HPDE6-E6E7 (cell line): ENCODE measurements around the gene BTG1.
"Not testable (repeated sequence)": the region's sequence is repeated elsewhere in the genome, so short reads cannot be mapped to it uniquely, and the experiment has no call there.

ENCODE experiments used
- DNase-seq: peaks from one replicate; pipeline ENCODE4 v3.0.0; 2011; ENCODE audit warnings: missing footprints; ENCODE audit errors: extremely low spot score

Gene BTG1

DNA sequence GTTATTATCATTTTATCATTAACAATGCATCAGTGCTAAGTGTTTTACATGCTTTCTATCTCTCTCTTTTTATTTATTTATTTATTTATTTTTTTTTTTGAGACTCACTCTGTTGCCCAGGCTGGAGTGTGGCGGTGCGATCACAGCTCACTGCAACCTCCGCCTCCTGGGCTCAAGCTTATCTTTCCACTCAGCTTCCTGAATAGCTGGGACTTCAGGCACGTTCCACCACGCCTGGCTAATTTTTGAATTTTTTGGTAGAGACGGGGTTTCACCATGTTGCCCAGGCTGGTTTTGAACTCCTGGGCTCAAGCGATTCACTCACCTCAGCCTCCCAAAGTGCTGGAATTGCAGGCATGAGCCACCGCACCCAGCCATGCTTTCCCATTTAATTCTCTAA, 3.9 kb upstream of the BTG1 start:
- DNase-seq, result no peak

GRCh38 chr12:92147491-92147890, 1.8 kb upstream of the BTG1 start:
- DNase-seq, result no peak

DNA sequence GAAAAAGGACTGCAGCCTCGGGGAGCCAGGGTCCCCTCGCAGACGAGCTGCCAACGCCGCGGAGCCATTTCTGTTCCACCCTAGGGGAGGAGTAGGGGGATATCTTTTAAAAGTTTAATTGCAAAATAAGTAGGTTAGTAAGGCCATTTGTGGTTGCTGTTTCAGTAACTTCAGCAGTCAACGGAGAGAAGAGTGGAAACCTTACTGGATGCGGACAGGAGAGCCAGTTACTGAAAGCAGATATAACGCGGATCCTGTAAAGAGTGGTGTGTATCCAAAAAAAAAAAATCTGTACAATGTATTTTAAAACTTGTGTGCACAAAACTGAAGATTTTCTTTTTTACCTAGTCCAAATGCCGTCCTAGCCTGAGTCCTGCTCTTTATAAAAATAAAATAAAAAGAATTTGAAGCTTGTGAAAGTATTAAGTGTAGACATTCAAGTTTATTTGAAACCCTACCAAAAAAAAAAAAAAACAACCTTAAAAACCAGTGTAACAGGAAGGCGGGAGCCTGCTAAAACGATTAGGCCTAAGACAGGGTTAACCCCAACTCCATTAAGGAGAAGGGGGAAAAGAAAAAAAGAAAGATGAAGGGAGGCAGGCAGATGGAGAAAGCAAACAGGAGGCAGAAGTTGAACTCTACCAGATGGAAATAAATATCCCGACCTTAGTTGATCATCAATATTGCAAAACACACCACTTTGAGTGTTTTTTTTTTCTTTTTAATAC, 1.0 kb upstream of the BTG1 start:
- no peak for DNase-seq

DNA sequence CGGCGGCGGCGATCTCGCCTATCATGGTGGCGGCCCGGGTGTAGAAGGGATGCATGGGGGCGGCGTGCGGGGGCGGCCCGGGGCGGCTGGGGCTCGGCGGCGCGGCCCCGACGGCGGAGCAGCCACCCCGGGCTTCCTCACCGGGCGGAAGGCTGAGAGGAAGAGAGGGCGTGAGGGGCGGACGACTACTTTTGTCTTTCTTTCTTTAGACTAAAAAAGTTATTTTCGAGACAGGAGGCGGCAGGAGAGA, 240 bp downstream of the BTG1 start:
- DNase-seq, result no peak

DNA sequence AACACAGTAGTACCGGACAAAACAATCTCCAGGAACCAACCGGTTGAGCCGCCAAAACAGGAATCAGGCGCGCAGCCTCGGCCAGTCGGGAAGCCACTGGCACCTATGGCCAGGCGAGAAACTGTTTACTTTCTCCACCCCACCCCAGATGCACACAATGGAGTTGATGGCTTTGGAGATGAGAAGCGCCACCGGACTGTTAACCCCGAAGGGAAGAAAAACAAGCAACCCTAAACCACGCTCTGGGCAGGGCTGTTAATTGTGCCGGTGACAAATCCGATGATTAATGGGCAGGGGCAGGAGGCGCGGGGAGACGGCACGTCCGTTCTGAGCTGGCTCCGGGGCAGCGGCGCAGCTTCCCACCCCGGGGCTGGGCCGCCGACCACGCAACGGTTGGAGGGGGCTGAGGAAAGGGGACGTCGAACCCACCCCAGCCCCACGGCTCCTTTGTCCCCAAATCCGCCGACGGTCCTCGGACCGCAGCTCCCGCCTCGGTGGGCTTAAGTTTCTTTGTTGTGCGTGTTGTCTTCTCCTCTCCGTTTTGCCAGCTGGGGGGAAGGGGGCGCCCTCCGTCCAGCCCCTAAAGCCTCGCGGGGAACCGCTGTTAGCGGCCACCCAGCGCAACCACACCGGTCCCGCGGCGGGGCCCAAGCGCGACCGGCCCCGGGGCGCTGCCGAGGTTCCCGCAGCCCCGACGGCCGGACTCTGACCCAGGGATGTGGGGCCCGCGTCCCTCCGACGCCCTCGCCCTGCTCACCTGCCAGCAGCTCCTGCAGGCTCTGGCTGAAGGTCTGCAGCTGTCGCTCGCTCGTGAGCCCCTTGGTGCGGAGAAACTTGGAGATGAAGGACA, 790 bp downstream of the BTG1 start:
- no peak for DNase-seq

GRCh38 chr12:92143686-92144630, 1.7 kb downstream of the BTG1 start:
- DNase-seq, result peak; percentile 15

GRCh38 chr12:92143258-92143657, 2.4 kb downstream of the BTG1 start:
- no peak for DNase-seq

- no peak for DNase-seq
Measured at GRCh38 chr12:92142251-92142926, 3.3 kb downstream of the BTG1 start.

GRCh38 chr12:92141591-92142121, 4.0 kb downstream of the BTG1 start:
- DNase-seq, result no peak

DNA sequence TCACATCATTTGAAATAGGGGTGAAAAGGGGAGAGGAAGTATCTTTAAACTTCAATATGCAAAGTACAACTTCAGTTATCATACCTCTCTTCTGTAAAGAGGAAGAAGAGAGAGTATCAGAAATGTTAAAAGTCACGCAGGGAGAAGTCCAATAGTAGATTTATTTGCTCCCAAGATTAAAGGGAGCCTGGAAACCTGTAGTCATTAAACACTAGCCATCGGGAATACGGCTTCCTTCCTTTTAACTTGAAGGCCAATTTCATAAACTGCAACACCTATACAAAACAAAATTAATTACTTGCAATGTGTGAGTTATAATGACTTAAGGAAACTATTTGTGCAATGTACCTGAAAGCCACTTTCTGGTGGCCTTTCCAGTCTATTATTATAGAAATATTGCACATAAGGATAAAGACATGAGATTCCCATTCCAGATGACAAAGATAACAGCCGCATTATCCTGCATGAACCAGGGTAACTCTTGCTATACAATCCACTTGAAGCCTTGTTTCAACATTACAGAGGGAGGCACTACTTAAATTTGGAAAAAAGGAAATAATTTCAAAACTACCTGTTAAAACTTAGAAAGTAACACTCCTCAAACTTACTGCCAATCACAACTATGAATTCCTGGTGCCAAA, 4.6 kb downstream of the BTG1 start:
- no peak for DNase-seq

- DNase-seq, result no peak
Measured at GRCh38 chr12:92140156-92140555, 5.5 kb downstream of the BTG1 start.

GRCh38 chr12:92139634-92140150, 6.0 kb downstream of the BTG1 start:
- DNase-seq, result no peak

- no peak for DNase-seq
Measured at GRCh38 chr12:92138626-92139025, 7.0 kb downstream of the BTG1 start.

DNA sequence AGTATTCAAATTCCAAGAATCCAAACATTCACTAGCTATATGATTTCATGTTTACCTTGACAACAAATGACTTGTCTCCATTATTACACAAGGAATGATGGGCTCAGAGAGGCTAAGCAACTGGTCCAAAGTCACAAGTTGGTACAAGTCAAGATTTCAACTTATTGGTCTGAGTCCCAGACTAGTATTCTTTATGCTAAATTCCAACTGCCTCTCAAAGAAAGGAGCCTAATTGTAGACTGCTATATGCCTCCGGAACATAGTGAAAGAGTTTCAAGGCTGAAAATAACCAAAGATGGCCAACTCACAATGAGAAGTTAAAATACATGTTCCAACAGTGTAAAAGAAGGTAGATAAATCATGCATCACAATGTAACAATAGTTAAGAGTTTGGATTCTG, 7.5 kb downstream of the BTG1 start:
- DNase-seq, result no peak

DNA sequence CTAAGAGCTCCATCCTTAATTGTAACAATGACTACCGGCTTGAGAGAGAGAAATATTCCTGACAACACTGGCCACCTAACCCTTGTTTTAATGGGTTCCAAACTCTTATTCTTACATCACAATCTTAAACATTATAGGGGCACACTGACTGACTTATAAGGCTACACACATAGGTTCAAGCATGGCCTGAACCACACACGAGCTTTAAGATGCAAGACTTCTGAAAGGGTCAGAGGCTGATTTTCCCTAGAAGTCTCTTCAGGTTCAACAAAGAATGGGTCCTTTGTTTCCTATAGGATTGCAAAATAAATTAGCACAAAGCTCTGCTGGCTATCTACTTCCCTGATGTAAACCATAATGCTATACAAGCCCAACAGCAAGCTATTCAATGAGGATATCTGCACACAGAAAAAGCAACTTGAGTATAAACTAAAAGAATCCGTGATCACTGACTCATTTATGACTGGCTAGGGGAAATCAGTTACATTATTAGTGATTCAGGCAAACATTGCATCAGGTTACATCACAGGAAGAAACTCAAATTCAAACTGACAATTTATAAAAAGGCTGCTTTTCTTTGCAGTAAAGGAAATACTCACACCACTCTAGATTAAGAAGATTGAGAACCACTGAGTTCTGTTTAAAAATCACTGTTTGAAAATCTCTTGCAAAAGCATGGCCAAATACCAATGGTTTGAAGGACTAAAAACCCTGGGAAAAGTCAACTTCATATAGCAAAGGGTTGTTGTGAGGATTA, 8.5 kb downstream of the BTG1 start:
- peak; percentile 51 for DNase-seq

- DNase-seq, result no peak
Measured at GRCh38 chr12:92136026-92136730, 9.5 kb downstream of the BTG1 start.

DNA sequence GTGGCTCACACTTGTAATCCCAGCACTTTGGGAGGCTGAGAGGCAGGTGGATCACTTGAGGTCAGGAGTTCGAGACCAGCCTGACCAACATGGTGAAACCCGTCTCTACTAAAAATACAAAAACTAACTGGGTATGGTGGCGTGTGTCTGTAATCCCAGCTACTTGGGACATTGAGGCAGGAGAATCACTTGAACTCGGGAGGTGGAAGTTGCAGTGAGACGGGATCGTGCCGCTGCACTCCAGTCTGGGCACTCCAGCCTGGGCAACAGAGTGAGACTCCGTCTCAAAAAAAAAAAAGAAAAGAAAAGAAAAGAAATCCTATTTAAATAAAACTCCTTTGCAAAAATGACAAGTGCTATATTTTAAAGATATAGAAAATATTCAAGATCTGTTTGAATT, 10.1 kb downstream of the BTG1 start:
- DNase-seq, result not testable (repeated sequence)

DNA sequence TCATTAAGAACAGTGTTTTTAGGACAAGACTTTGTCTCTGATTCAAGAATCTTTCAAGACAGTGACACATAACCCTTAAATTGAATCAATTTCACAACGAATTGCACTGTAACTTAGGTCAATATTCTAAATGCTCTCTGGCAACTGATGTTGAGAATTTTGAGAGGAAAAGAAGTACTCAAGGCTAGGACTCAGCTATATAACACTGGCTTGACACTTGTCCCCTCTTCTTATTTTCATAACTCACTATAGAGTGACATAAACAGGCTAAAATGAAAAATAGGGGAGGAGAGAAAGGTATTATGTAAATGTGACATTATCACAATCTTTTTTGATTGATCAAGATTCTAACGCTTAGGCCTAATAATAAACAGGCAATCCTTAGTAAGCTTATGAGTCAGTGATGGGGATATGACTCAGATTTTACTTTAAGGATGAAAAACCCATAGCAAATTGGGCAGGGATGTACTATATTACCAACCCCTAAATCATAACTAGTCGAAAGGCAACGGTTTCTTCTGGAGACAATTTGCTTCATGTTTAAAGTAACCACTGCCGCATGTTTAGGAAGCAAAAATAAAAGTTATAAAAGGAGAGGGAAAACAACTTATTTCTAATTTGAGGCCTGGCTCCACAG, 10.9 kb downstream of the BTG1 start:
- DNase-seq, result peak; percentile 31
